Measurements from ENCODE around the gene SUSD6.

Gene SUSD6

GRCh38 chr14:69615496-69616407 lies 4.4 kb downstream of the SUSD6 start:
- DNase-seq (ENCODE audit: low read depth, low spot score): no peak
- peak overlapping the region; percentile 14; the same call in 1 of the 2 replicates for H3K4me3 ChIP-seq (ENCODE audit: low read length)

GRCh38 chr14:69616408-69616773 lies 5.0 kb downstream of the SUSD6 start:
- no peak for DNase-seq (ENCODE audit: low read depth, low spot score)
- H3K4me3 ChIP-seq (ENCODE audit: low read length): no peak overlapping the region

GRCh38 chr14:69617796-69618195 lies 6.4 kb downstream of the SUSD6 start:
- H3K4me3 ChIP-seq (ENCODE audit: low read length): no peak overlapping the region
- no peak for DNase-seq (ENCODE audit: low read depth, low spot score)

- no peak for DNase-seq (ENCODE audit: low read depth, low spot score)
- H3K4me3 ChIP-seq (ENCODE audit: low read length): no peak overlapping the region
Observed at GRCh38 chr14:69619012-69619411, 7.6 kb downstream of the SUSD6 start.

GRCh38 chr14:69620211-69620611 lies 8.8 kb downstream of the SUSD6 start:
- DNase-seq (ENCODE audit: low read depth, low spot score): no peak
- H3K4me3 ChIP-seq (ENCODE audit: low read length): no peak overlapping the region

GRCh38 chr14:69620981-69621380 lies 9.6 kb downstream of the SUSD6 start:
- no peak overlapping the region for H3K4me3 ChIP-seq (ENCODE audit: low read length)
- DNase-seq (ENCODE audit: low read depth, low spot score): no peak

GRCh38 chr14:69624136-69624535 lies 12.7 kb downstream of the SUSD6 start:
- no peak for DNase-seq (ENCODE audit: low read depth, low spot score)
- no peak overlapping the region for H3K4me3 ChIP-seq (ENCODE audit: low read length)

- DNase-seq (ENCODE audit: low read depth, low spot score): peak; percentile 81
- peak overlapping the region; percentile 42 for H3K4me3 ChIP-seq (ENCODE audit: low read length)
Observed at GRCh38 chr14:69625299-69626131, 14.1 kb downstream of the SUSD6 start.

GRCh38 chr14:69626132-69626500 lies 14.7 kb downstream of the SUSD6 start:
- H3K4me3 ChIP-seq (ENCODE audit: low read length): peak overlapping the region; percentile 42
- no peak for DNase-seq (ENCODE audit: low read depth, low spot score)

- no peak overlapping the region for H3K4me3 ChIP-seq (ENCODE audit: low read length)
- DNase-seq (ENCODE audit: low read depth, low spot score): no peak
Observed at GRCh38 chr14:69629225-69630127, 18.1 kb downstream of the SUSD6 start.

GRCh38 chr14:69630360-69630759 lies 19.0 kb downstream of the SUSD6 start:
- H3K4me3 ChIP-seq (ENCODE audit: low read length): no peak overlapping the region
- no peak for DNase-seq (ENCODE audit: low read depth, low spot score)

- no peak overlapping the region for H3K4me3 ChIP-seq (ENCODE audit: low read length)
- no peak for DNase-seq (ENCODE audit: low read depth, low spot score)
Observed at GRCh38 chr14:69631509-69631908, 20.1 kb downstream of the SUSD6 start.

- DNase-seq (ENCODE audit: low read depth, low spot score): no peak
- H3K4me3 ChIP-seq (ENCODE audit: low read length): no peak overlapping the region
Observed at GRCh38 chr14:69632164-69632563, 20.8 kb downstream of the SUSD6 start.

GRCh38 chr14:69632593-69633151 lies 21.3 kb downstream of the SUSD6 start:
- DNase-seq (ENCODE audit: low read depth, low spot score): no peak

GRCh38 chr14:69633238-69633637 lies 21.8 kb downstream of the SUSD6 start:
- no peak for DNase-seq (ENCODE audit: low read depth, low spot score)
- no peak overlapping the region for H3K4me3 ChIP-seq (ENCODE audit: low read length)

More at GRCh38 chr14:69632593-69633151, 21.3 kb downstream of the SUSD6 start:
- no peak overlapping the region for H3K4me3 ChIP-seq (ENCODE audit: low read length)

GRCh38 chr14:69635981-69636639 lies 24.7 kb downstream of the SUSD6 start:
- no peak for DNase-seq (ENCODE audit: low read depth, low spot score)
- no peak overlapping the region for H3K4me3 ChIP-seq (ENCODE audit: low read length)

GRCh38 chr14:69636718-69637480 lies 25.5 kb downstream of the SUSD6 start:
- no peak overlapping the region for H3K4me3 ChIP-seq (ENCODE audit: low read length)
- no peak for DNase-seq (ENCODE audit: low read depth, low spot score)
